GM12865 (cell line): Measurements from ENCODE around the gene HNRNPA2B1.

Experiments
- DNase-seq: peaks from one replicate; pipeline ENCODE4 v3.0.0; 2010; ENCODE audit warnings: low read depth
- H3K4me3 ChIP-seq: 2 replicates; pipeline ENCODE4 v1.5.1; 2011; ENCODE audit warnings: mild to moderate bottlenecking, low read depth, low read length, control low read depth
- CTCF ChIP-seq: IDR thresholded peaks from 2 replicates; pipeline ENCODE4 v1.5.1; 2011; ENCODE audit warnings: low read length, control low read depth, low read depth, inconsistent platforms; ENCODE audit not compliant: insufficient read depth; ENCODE audit errors: missing control alignments

Gene HNRNPA2B1

GRCh38 chr7:26183545-26184280 lies 16.8 kb downstream of the HNRNPA2B1 start:
- H3K4me3 ChIP-seq: no peak overlapping the region
- DNase-seq: no peak
- no peak for TF ChIP-seq CTCF

- H3K4me3 ChIP-seq: no peak overlapping the region
- no peak for DNase-seq
- TF ChIP-seq CTCF: no peak
Observed at GRCh38 chr7:26182706-26183105, 17.8 kb downstream of the HNRNPA2B1 start.

GRCh38 chr7:26182283-26182682 lies 18.3 kb downstream of the HNRNPA2B1 start:
- no peak for TF ChIP-seq CTCF
- H3K4me3 ChIP-seq: no peak overlapping the region
- no peak for DNase-seq

- H3K4me3 ChIP-seq: no peak overlapping the region
- no peak for TF ChIP-seq CTCF
- no peak for DNase-seq
Observed at GRCh38 chr7:26181474-26182227, 18.9 kb downstream of the HNRNPA2B1 start.

GRCh38 chr7:26180792-26181198 lies 19.8 kb downstream of the HNRNPA2B1 start:
- TF ChIP-seq CTCF: no peak
- no peak overlapping the region for H3K4me3 ChIP-seq
- DNase-seq: no peak

GRCh38 chr7:26179826-26180497 lies 20.6 kb downstream of the HNRNPA2B1 start:
- H3K4me3 ChIP-seq: no peak overlapping the region
- no peak for DNase-seq
- no peak for TF ChIP-seq CTCF
